ENCODE results near the gene CAPRIN2.

- no peak for TF ChIP-seq POLR2A (IDR thresholded peaks at IDR 0.05)
- no peak for TF ChIP-seq CTCF (IDR thresholded peaks at IDR 0.05)
Measured at GRCh38 chr12:30691122-30691879, 63.5 kb downstream of the CAPRIN2 start.

Data from ovary (tissue), 3 donors.